GM19328 (cell line): ENCODE results near the gene PET100.

Experiments
- ATAC-seq: cut with Tn5 transposase; IDR thresholded peaks from one replicate; pipeline ENCODE4 v1.9.1; 2021; ENCODE audit warnings: mild to moderate bottlenecking, moderate library complexity; ENCODE audit not compliant: unreplicated experiment

PET100 gene

GRCh38 chr19:7647156-7647555 lies 17.6 kb downstream of the PET100 start:
- no peak for ATAC-seq

GRCh38 chr19:7648265-7649014 lies 18.8 kb downstream of the PET100 start:
- ATAC-seq, result no peak

- no peak for ATAC-seq
These were observed 20.6 kb downstream of the PET100 start for GRCh38 chr19:7650148-7650547.

DNA sequence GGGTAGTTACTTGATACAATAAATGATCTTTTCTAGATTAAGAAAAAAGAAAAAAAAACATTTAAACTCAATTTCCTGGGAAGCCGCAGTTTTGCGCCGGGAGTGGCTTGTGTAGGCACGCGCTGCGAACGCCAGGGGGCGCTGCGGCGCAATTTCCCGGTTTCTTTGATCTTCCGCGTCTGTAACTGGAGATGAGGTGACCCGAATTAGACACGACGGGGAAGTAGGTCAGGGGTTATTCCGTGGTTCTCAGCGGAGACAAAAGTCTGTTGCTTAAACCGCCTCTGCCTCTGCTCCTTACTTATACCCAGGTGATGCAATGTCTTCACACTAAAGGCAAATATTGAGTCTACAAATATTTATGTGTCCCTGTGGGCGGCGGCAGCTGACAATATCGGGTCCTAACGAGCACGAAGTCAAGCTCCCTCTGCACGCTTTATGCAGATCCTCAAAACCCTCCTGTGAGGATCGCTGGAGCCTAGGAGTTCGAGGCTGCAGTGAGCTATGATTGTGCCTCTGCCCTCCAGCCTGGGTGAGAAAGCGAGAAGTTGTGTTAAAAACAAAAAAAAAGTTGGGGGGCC lies 22.6 kb downstream of the PET100 start:
- no peak for ATAC-seq

DNA sequence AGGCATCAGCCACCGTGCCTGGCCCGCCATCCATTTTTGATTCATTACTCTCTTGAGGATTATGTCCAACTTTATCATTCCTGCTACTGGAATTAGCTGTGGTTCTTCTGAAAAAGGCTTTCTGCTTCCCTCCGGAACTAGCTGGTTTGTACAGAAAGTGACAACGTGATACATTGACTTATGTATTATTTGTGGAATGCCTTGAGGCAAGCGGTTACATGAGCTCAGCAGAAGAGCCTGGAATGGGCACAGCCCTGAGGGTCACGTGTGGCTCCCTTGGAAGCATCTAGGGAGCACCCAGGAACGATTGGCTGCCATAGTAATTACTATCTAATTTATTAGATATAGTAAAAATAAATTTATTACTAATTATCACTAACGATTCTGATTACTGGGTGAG lies 24.8 kb downstream of the PET100 start:
- ATAC-seq, result no peak

DNA sequence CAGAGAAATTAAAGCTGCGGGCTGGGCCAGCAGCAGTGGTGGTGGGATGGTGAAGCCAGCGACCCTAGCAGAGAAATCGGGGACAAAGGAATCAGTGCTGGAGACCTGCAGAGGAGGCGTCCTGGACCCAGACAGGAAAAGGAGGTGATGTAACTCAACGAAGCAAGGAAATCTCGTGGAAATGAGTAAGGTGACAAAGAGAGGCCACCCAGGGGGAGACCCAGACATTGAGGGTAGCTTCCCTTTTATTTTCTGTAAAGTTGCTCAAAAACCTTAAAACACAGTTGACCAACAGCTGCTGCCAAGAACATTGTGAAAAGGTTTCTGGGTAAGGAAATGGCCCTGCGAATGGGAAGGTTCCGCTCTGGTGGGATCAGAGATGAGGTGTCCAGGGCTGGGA lies 26.0 kb downstream of the PET100 start:
- ATAC-seq, result no peak

GRCh38 chr19:7657131-7657751 lies 27.6 kb downstream of the PET100 start:
- ATAC-seq, result no peak

DNA sequence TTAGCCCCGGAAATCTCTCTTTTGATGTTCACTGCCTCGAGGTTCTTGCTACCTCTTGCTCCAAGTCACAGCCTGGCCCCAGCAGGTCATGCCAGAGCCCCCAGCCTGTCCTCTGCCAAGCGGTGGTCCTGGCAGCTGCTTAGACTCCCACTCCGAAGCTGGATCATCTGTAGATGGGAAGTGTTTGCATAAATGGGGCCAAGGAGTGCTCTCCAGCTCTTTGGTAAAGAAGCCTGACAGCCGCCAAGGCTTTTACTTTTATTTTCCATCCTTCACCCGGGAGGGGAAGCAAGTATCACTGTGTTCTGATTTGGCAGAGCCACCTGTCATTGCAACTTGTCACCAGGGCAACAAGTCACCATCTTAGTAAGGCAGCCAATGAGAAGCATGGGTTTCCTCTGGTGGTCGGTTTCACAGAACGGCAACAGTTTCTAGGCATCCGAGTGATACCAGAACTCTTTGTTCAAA lies 28.7 kb downstream of the PET100 start:
- ATAC-seq, result peak; percentile 73

GRCh38 chr19:7661744-7662538 lies 32.3 kb downstream of the PET100 start:
- ATAC-seq, result no peak

DNA sequence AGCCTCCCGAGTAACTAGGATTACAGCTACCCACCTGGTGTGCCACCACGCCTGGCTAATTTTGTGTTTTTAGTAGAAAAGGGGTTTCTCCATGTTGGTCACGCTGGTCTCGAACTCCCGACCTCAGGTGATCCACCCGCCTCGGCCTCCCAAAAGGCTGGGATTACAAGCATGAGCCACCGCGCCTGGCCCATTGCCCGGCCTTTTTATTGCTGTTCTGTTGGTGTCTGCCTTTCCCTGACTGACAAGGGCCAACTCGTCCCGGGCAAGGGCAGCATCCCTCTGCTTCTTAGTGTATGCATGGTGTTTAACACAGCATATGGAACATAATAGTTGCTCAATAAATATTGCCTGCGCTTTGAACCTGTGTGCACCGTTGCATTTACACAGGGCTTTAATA lies 33.1 kb downstream of the PET100 start:
- no peak for ATAC-seq

DNA sequence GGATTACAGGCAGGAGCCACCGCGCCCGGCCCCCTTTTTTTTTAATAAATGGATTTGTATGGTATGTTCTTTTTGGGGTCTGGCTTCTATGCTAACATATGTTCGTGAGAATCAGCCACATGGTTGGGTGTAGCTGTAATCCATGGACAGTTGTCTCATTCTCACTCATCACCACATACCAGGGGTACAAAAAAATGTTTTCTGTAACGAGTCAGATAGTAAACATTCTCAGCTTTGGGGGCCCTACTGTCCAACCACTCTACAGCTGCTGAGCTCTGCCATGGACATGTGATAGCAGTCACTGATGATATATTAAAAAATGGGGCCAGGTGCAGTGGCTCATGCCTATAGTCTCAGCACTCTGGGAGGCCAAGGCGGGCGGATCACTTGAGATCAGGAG lies 34.1 kb downstream of the PET100 start:
- ATAC-seq, result no peak

DNA sequence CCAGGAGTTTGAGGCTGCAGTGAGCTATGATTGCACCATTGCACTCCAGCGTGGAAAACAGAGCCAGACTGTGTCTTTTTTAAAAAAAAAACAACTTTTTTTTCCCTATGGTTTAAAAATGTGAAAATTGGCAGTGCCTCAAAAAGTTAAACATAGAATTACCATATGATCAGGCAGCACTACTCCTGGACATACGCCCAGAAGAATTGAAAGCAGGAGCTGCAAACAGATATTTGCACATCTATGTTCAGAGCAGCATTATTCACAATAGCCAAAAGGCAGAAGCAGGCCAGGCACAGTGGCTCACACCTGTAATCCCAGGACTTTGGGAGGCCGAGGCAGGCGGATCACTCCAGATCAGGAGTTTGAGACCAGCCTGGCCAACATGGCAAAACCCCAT lies 35.5 kb downstream of the PET100 start:
- ATAC-seq, result no peak

GRCh38 chr19:7668842-7669241 lies 39.2 kb downstream of the PET100 start, which contains the start of gene RETN:
RETN (plus strand) TSS chr19:7669049; CDS start chr19:7669327, 278 bp downstream.
- no peak for ATAC-seq

GRCh38 chr19:7669641-7670040 lies 40.0 kb downstream of the PET100 start:
- no peak for ATAC-seq

DNA sequence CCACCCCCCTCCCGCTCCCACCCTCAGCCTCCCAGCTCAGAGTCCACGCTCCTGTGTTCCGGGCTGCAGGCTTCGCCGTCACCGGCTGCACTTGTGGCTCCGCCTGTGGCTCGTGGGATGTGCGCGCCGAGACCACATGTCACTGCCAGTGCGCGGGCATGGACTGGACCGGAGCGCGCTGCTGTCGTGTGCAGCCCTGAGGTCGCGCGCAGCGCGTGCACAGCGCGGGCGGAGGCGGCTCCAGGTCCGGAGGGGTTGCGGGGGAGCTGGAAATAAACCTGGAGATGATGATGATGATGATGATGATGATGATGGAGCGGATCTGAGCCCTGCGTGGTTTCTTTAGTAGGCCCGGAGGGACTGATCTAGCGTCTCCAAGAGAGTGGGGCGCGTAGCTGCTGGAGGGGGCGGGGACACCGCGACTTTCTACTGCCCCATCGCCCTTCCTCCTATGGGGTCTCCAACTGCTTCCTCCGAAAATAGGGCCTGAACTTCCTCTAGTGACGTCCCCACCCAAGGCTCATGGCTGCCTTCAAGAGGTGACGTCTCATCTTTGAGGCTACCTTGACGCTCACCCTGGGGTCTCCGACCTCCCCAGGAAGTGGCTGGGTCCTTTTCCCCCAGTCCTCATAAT lies 40.7 kb downstream of the PET100 start:
- ATAC-seq, result no peak

DNA sequence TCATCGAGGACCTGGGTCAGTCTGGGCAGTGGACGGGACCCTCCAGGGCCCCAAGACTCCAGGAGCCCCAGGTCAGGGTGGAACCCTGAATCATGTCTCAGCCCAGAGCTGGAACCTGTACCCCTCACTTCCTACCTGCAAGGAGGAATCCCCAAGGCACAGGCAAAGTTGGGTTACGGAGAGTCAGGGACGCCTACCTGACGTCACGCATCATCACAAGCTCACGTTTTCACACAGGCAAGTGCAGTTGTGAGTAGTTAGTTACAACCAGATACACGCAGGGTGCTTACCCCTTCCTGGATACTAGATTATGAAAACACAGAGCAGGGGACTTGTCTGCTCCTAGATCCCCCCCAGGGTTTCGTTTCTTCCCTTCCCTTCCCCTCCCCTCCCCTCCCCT lies 41.2 kb downstream of the PET100 start:
- no peak for ATAC-seq

DNA sequence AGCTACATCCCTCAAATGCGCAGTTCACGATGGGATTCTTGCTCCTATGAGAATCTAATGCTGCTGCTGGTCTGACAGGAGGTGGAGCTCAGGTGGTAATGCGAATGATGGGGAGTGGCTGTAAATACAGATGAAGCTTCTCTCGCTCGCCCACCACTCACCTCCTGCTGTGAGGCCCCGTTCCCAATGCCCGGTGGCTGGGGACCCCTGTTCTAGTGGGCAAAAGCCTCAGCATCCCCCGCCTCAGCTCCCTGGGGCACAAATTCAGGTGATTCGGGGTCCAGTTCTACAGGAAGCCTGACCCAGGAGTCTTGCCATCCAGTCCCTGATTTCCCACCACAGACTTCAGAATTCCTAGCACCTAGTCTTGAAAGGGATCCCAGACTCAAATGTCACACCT lies 42.9 kb downstream of the PET100 start:
- ATAC-seq, result no peak

- no peak for ATAC-seq
These were observed 44.7 kb downstream of the PET100 start for GRCh38 chr19:7674010-7675005.

DNA sequence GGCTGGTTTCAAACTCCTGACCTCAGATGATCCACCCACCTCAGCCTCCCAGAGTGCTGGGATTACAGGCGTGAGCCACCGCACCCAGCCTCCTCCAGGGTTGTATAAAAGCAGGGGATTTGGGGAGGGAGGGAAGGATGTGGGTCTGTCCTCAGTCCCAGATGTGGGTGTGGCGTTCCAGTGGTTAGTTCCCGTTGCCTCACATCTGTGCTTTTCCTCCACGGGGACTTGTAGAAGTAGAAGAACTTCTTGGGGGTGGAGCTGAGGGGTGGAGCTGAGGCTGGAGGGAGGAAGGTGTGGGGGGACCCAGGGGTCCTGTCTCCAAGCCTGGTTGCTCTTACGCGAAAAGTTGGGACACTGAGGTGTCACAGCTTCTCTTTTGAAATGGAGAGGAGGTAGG lies 46.8 kb downstream of the PET100 start:
- no peak for ATAC-seq

DNA sequence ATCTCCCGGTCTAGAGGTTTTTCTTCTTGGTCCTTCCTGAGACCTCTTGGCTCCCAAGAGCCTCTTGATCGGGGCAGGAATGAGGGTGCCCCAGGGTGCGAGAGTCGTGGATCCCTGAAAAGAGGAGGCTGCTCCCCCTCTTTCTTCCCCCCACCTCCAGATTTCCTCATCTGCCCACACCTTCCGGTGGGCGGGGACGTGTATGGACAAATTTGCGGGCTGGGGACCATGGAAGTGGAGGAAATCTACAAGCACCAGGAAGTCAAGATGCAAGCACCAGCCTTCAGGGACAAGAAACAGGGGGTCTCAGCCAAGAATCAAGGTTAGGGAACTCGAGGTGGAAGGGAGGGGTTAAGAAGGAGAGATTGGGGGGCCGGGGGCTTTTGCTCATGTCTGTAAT lies 47.3 kb downstream of the PET100 start, which contains the start of gene MCEMP1:
MCEMP1 (plus strand) TSS at position 237 of the 400 bp plus-strand sequence; CDS start at position 268, 31 bp downstream.
- no peak for ATAC-seq
